Measurements from ENCODE around the gene COL6A2. TPM values are rescaled to one million over a fixed set of nuclear protein-coding genes. Genes with fewer than 3 reads are reported as not detected.
A peak's percentile ranks its signal among the peaks of the same experiment; 100 is the strongest.

COL6A2 gene
- total RNA-seq, 1 experiment from 2014 or later: 127 TPM

DNA sequence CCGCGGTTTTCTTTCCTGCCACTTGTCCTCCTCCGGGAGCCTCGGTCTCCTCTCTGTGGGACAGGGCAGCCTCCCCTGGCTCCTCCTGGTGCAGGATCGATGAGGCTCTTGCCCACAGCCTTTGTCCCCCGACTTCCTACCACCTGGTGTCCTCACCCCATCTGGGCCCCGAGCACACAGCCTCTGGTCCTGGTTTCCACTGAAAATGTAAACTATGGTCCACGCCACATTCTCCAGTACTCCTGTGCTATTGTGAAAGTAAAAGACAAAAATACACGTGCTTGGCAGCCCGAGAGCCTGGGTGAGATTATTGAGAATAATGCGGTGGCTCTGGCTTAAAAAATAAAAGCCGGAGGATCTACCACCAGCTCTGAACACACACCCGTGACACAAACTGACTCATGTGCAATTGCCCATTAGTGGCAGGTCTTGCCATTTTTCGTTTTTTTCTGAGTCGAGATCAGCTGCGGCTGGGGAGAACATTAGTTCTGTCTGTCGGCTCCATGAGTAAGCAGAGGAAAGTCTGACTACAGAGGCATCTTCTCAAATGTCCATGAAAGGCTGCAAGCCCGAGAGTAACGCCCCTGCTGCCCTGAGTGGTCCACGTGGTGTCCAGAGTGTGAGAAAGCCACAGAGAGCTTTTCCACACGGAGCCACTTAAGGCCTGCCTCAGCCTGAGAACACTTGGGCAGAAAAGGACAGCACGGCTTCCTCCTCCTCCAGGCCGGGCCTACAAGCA is 5.7 kb upstream of the COL6A2 start:
- Histone ChIP-seq H3K27me3 (ENCODE audit: control insufficient read depth, insufficient read depth, low read length) (peaks cover 3% of the 10 kb centered on the region; the same call in 1 of the 2 replicates), H3K36me3 (replicated peaks; ENCODE audit: control insufficient read depth, insufficient read depth, low read length) (no peaks in the 10 kb centered on the region), H3K4me3 (ENCODE audit: insufficient read depth, low read depth, low read length) (no peak overlapping the region)
- no peak for DNase-seq

DNA sequence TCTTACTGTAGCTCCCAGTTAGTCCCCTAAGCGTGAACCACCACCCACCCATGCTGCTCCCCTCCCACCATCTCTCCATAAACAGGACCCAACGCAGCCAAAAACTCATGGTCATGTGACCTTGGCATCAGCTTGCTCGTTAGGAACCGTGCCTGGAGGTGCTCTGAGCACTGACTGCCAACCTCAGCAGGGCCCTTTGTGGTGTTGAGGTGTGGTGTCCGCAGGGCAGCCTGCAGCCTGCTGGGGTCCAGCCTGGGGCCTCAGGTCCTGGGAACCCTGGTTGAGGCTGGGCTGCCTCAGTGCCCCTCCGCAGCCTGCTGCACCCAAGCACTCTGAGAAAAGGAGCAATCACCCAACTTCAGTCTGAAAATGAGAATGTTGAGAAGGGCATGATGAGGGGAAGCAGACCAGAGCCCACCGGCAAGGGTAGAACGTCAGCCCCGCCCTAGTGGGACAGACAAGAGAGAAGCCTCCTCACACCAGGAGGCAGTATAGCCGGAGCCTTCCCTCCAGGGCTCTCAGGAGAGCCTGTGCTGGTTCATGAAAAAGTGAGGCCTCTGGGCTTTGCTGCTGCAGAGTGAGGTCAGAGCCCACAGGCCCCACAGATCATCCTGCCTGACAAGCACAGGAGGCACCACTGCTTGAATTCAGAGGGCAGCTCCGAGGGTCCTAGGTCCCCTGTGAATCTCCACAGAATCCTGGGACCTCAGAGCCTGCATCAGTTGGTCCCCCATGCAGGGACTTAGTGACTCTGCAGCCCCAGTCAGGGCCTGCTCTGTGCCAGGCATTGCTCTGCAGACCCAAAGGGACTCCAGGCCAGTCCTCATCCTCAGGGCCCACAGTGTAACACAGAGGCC is 4.9 kb upstream of the COL6A2 start:
- no peak overlapping the region for H3K4me3 ChIP-seq (ENCODE audit: insufficient read depth, low read depth, low read length)
- peaks cover 3% of the 10 kb centered on the region; the same call in 1 of the 2 replicates for H3K27me3 ChIP-seq (ENCODE audit: control insufficient read depth, insufficient read depth, low read length)
- no peaks in the 10 kb centered on the region for H3K36me3 ChIP-seq (replicated peaks; ENCODE audit: control insufficient read depth, insufficient read depth, low read length)
- DNase-seq: peak; percentile 32

DNA sequence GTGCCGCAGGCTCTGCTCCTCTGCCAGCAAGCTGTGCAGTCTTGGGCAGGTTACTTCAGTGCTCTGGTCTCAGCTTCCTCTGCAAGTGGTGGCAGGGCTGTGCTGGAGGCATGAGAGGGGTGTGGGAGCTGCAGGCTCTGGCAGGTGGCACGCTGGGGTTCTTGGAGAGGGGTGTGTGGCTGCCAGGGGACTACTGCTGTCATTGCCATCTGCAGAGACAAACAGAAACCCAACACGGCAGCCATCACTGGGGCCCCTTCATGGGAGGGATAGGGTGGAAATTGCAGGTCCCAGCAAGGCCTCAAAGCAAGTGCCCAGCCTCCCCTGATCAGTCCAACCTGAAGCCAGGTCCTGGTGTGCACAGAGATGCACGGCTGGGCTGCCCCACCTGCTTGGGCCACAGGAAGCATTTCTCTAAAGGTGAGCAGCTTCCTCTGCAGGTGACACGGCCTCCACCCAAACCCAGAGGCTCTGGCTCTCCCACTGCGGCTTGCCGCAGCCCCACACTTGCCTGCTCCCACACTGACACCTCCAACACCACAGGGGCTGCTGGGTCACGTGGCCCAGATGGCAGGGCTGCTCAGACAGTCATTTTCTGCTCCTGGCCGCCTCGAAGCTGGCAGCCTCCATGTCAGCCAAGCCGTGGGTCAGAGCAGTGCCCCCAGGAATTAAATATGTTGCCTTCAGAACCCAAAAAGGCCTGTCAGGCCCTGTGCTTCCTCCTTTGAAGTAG is 4.1 kb upstream of the COL6A2 start:
- peaks cover 5% of the 10 kb centered on the region for H3K27me3 ChIP-seq (ENCODE audit: control insufficient read depth, insufficient read depth, low read length)
- DNase-seq: peak; percentile 44

DNA sequence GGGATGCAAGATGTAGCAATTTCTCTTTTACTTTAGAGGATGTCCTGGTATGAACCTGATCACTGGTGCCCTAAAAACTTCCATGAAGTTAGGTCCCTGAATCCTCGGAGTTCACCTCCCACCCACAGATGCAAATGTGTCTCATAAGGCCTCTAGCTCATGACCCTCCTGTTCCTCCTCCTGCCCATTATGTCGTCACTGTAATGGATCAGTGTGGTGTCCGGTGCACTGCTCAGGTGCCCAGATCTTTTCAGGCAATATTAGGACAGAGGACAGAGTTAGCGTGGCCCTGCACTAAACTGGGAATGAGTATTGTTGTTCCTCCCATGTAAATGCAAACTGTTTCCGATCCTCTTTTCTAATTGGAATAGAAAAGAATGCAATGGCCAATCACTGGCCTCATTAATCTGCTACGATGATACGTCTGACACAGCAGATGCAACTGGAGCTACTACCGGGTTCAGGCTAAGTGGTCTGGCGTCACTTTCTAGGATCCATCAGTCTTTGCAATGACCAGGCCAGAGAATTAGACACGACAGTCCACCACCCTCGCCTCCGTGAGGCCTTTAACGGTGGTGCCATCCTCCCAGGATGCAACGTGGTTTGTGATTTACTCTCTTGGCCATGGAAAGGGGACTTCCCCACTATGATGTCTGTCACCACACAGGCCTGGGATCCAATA is 3.4 kb upstream of the COL6A2 start:
- Histone ChIP-seq H3K36me3 (replicated peaks; ENCODE audit: control insufficient read depth, insufficient read depth, low read length) (no peaks in the 10 kb centered on the region), H3K4me3 (ENCODE audit: insufficient read depth, low read depth, low read length) (no peak overlapping the region), H3K27me3 (ENCODE audit: control insufficient read depth, insufficient read depth, low read length) (peaks cover 7% of the 10 kb centered on the region)
- DNase-seq: no peak

More for the DNA sequence above, 4.1 kb upstream of the COL6A2 start:
- Histone ChIP-seq H3K4me3 (ENCODE audit: insufficient read depth, low read depth, low read length) (no peak overlapping the region), H3K36me3 (replicated peaks; ENCODE audit: control insufficient read depth, insufficient read depth, low read length) (no peaks in the 10 kb centered on the region)

DNA sequence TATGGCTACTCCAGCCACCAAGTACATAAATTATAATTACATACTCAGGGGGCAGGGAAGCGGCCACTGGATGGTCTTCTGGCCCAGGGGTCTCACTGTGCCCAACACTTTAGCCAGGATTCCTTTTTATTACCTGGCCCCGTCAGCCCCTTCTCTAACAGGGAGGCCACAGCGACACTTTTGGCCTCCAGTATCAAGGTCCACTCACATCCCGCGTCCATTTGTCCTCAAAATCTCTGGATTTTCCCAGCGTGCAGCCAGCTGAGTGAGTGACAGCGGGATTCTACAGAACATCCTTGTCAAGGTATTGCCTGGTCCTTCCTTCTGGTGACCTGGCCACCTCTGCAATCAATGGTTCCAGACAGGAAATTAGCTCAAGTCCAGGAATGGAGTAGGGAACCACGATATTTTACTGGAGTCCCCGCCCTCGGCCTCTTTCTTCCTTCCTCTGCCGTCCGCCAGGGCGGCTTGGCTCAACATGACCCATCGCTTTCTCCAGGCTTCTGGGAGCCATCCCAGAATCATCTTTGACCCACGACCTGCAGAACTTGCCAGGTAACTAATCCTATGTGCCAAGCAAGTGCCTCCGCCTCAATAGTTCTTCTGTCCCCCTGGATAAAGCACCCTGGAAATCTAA is 2.7 kb upstream of the COL6A2 start:
- no peaks in the 10 kb centered on the region for H3K36me3 ChIP-seq (replicated peaks; ENCODE audit: control insufficient read depth, insufficient read depth, low read length)
- DNase-seq: no peak
- H3K4me3 ChIP-seq (ENCODE audit: insufficient read depth, low read depth, low read length): no peak overlapping the region
- H3K27me3 ChIP-seq (ENCODE audit: control insufficient read depth, insufficient read depth, low read length): peaks cover 7% of the 10 kb centered on the region

DNA sequence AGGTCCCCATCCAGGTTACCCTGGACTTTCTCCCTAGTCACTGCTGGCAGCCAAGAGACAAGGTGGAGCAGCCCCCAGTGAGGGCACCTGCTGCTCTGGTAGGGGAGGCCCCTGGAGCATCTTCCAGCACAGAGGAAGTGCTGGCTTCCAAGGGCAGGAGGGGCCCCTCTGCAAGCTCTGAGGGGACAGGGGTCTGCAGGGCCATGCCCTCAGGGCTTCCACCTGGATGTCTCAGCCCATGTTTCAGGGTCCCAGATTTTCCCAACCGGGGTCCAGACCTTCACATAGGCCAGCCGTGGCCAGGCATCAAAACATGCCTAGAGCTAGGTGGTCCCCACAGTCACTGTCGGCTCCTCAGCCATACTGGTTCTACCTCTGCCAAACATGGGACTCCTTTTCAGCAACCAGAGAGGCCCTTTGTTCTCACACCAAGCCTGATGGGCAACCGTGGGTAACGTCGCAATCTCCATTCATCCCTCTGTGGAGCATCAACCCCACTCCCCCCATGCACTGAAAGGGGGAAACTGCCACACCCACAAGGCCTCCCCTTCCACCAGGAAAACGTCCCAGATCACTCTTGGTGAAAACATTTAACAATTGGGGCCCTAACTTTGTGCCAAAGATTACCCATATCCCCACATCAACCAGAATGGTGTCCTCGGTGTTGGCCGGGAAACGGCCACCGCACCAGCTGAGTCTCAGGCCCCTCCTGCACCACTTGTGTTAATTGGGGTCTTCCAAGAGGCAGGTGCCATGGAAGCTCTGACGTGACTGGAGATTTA is 1.9 kb upstream of the COL6A2 start:
- peaks cover 7% of the 10 kb centered on the region for H3K27me3 ChIP-seq (ENCODE audit: control insufficient read depth, insufficient read depth, low read length)
- no peaks in the 10 kb centered on the region for H3K36me3 ChIP-seq (replicated peaks; ENCODE audit: control insufficient read depth, insufficient read depth, low read length)
- DNase-seq: peak; percentile 29
- H3K4me3 ChIP-seq (ENCODE audit: insufficient read depth, low read depth, low read length): no peak overlapping the region

DNA sequence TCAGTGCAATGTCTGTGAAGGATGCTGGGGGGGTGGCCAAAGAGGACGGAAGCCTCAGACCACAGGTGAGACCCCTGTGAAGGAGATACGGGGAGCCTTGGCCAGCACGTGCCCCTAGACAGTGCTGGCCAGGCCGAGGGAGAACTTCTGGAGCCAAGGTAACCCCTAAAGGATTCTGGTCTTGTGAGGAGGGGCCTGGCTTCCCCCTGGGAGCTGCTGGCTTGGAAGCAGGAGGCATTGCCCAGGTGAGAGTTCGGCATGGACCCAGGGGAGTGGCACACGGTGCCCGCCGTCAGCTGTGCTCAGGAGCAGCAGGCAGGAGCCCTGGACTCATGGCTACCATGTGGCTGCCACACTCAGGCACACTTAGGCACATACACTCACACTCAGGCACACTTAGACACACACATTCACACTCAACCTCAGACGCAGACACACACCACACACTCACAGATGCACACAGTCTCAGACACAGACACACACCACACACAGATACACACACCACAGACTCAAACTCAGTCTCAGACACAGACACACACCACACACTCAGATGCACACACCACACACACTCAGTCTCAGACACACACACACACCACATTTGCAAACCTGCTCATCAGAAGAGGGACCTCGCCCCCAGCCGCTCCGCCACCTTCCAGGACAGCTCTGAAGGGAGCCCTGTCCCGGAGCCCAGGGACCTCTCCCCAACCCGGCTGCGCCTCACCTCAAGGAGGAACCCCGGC is 1.1 kb upstream of the COL6A2 start:
- Histone ChIP-seq H3K27me3 (ENCODE audit: control insufficient read depth, insufficient read depth, low read length) (peaks cover 7% of the 10 kb centered on the region), H3K4me3 (ENCODE audit: insufficient read depth, low read depth, low read length) (no peak overlapping the region; the same call in 1 of the 2 replicates), H3K36me3 (replicated peaks; ENCODE audit: control insufficient read depth, insufficient read depth, low read length) (no peaks in the 10 kb centered on the region)
- peak; percentile 77 for DNase-seq

DNA sequence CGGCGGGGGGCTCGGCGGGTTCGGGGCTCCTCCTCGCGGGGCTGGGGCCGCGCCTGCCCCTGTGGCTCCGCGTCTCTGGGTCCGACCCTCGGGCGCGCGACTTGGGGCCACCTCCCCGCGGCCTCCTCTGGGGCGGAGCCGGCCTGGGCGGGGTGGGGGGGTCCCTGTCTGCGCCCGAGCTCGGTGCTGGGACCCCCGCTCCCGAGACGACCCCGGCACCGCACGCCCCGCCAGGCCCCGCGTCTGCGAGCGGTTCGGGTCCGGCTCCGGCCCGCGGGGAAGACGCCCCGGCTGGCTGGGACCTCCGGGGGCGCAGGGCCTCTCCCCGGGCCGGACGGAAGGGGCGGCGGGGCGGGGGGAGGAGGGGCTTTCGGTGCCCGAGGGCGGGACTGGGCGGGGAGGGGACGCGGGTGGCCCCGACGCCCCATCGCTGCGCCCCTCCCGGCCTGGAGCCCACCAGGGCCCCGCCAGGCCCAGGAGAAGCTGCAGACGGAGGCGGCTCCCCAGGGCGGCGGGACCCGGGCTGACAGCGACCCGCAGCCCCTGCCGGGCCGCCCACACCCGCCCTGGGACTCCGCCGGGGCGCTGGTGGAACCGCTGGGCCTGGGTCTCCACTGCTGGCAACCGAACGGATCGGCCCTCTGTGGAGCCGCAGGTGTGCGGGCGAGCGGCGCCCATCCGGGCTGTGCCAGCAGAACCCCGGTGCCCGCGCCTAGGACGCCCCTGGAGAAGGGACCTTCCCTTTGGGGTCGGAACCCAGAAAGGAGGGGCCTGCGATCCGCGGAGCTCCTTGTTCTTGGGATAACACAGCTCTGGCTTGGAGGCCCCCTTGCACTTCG is 610 bp downstream of the COL6A2 start:
- Histone ChIP-seq H3K27me3 (ENCODE audit: control insufficient read depth, insufficient read depth, low read length) (peaks cover 7% of the 10 kb centered on the region), H3K4me3 (ENCODE audit: insufficient read depth, low read depth, low read length) (peak overlapping the region; percentile 53), H3K36me3 (replicated peaks; ENCODE audit: control insufficient read depth, insufficient read depth, low read length) (no peaks in the 10 kb centered on the region)
- DNase-seq: peak; percentile 87

DNA sequence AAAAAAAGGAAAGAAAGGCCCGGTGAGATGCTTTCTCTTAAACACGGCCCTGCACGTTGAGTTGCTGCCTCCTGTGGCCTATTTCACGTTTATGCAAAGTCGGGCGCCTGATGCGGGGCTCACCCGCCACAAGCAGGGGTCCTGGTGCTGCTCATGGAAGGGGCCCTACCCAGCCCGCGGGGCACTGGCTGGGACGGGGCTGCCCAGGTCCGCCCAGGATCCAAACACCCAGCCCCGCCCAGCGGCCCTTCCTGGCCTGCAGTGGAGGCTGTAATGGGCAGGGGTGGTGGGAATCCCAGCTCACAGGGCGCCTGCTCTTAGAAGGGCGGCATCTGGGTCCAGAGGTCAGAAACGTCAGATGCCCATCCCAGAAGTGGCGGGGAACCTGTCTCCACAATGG is 1.6 kb downstream of the COL6A2 start:
- peaks cover 7% of the 10 kb centered on the region for H3K27me3 ChIP-seq (ENCODE audit: control insufficient read depth, insufficient read depth, low read length)
- H3K4me3 ChIP-seq (ENCODE audit: insufficient read depth, low read depth, low read length): peak overlapping the region; percentile 8; the same call in 1 of the 2 replicates
- peak; percentile 85 for DNase-seq
- no peaks in the 10 kb centered on the region for H3K36me3 ChIP-seq (replicated peaks; ENCODE audit: control insufficient read depth, insufficient read depth, low read length)

DNA sequence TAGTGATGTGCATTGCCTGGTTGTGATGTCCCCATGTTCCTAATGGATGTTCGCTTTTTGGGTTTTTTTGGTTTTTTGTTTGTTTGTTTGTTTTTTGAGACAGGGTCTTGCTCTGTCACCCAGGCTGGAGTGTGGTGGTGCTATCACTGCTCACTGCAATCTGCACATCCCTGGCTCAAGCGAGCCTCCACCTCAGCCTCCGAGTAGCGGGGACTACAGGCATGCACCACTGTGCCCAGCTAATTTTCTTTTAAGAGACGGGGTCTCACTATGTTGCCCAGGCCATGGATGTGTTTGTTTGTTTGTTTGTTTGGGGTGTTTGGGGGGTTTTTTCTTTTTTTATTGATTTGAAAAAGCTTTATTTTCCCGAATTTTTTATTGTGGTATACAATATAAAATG is 2.1 kb downstream of the COL6A2 start:
- no peak overlapping the region for H3K4me3 ChIP-seq (ENCODE audit: insufficient read depth, low read depth, low read length)
- H3K27me3 ChIP-seq (ENCODE audit: control insufficient read depth, insufficient read depth, low read length): peaks cover 7% of the 10 kb centered on the region
- H3K36me3 ChIP-seq (replicated peaks; ENCODE audit: control insufficient read depth, insufficient read depth, low read length): no peaks in the 10 kb centered on the region
- no peak for DNase-seq

DNA sequence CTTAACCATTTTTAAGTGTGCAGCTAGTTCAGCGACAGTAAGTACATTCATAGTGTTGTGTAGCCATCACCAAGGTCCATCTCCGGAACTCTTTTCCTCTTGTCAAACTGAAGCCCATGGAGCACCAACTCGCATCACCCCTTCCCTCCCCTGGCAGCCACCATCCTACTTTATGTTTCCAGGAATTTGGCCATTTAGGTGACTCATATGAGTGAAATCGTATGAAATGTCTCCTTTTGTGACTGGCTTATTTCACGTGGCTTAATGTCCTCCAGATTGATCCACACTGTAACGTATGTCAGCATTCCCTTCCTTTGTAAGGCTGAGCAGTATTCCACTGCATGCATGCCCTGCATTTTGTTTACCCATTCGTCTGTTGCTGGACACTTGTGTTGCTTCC is 2.5 kb downstream of the COL6A2 start:
- Histone ChIP-seq H3K4me3 (ENCODE audit: insufficient read depth, low read depth, low read length) (no peak overlapping the region), H3K27me3 (ENCODE audit: control insufficient read depth, insufficient read depth, low read length) (peaks cover 7% of the 10 kb centered on the region), H3K36me3 (replicated peaks; ENCODE audit: control insufficient read depth, insufficient read depth, low read length) (no peaks in the 10 kb centered on the region)
- no peak for DNase-seq

DNA sequence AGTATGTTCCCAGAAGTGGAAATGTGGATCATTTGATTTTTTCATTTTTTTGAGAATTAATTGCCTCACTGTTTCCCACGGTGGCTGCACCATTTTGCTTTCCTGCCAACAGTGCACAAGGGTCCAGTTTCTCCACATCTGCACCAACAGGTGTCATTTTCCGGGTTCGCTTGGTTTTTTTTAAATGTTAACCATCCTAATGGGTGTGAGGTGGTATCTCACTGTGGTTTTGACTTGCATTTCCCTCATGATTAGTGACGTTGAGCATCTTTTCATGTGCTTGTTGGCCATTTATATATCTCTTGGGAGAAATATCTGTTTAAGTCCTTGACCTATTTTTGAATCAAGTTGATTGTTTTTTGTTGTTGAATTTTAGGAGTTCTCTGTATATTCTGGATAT is 3.0 kb downstream of the COL6A2 start:
- DNase-seq: no peak
- Histone ChIP-seq H3K36me3 (replicated peaks; ENCODE audit: control insufficient read depth, insufficient read depth, low read length) (no peaks in the 10 kb centered on the region), H3K4me3 (ENCODE audit: insufficient read depth, low read depth, low read length) (no peak overlapping the region), H3K27me3 (ENCODE audit: control insufficient read depth, insufficient read depth, low read length) (peaks cover 7% of the 10 kb centered on the region)

All from H7 (cell line).